ENCODE measurements around the gene CHIA. TPM values are rescaled to one million over a fixed set of nuclear protein-coding genes. Genes with fewer than 3 reads are reported as not detected.

CHIA gene
- total RNA-seq (2022; extraction: Qiagen RNA extraction; ENCODE audit: low read depth) = not detected in 5 replicates

GRCh38 chr1:111290630-111291029 is at the start of gene CHIA:
Gene CHIA, plus strand, starts transcription at chr1:111290851. Its CDS starts 19,617 bp downstream, at chr1:111310468.

Other genes starting within 250 kb of the CHIA start
- gene DRAM2, start 150.8 kb upstream of the CHIA start, total RNA-seq (2022; extraction: Qiagen RNA extraction; ENCODE audit: low read depth) = 16.6 to 23.7 TPM (median 22.0 TPM) in 5 replicates
- gene CEPT1, start 150.6 kb upstream of the CHIA start, total RNA-seq (2022; extraction: Qiagen RNA extraction; ENCODE audit: low read depth) = 12.0 to 13.2 TPM (median 12.9 TPM) in 5 replicates
- gene DENND2D, start 90.2 kb upstream of the CHIA start, total RNA-seq (2022; extraction: Qiagen RNA extraction; ENCODE audit: low read depth) = 1.2 to 1.5 TPM (median 1.4 TPM) in 5 replicates
- 0.42 to 0.79 TPM (median 0.54 TPM) in 4 of 5 replicates, not detected in the other for gene CHI3L2, start 63.1 kb upstream of the CHIA start, total RNA-seq (2022; extraction: Qiagen RNA extraction; ENCODE audit: low read depth)
- gene OVGP1, start 136.9 kb downstream of the CHIA start, total RNA-seq (2022; extraction: Qiagen RNA extraction; ENCODE audit: low read depth) = 1.1 to 1.4 TPM (median 1.2 TPM) in 5 replicates
- gene WDR77, start 158.4 kb downstream of the CHIA start, total RNA-seq (2022; extraction: Qiagen RNA extraction; ENCODE audit: low read depth) = 35.2 to 52.3 TPM (median 49.0 TPM) in 5 replicates
- gene ATP5PB, start 158.6 kb downstream of the CHIA start, total RNA-seq (2022; extraction: Qiagen RNA extraction; ENCODE audit: low read depth) = 241 to 261 TPM (median 249 TPM) in 5 replicates
- 0.16 to 0.33 TPM (median 0.16 TPM) in 3 of 5 replicates, not detected in the others for gene C1orf162, start 183.1 kb downstream of the CHIA start, total RNA-seq (2022; extraction: Qiagen RNA extraction; ENCODE audit: low read depth)
- not detected in 5 replicates for gene ADORA3, start 212.8 kb downstream of the CHIA start, total RNA-seq (2022; extraction: Qiagen RNA extraction; ENCODE audit: low read depth)
- not detected in 5 replicates for gene TMIGD3, start 212.8 kb downstream of the CHIA start, total RNA-seq (2022; extraction: Qiagen RNA extraction; ENCODE audit: low read depth)

All from A549 treated with GW870086 at 1 μM for 4 hours (cell line).